HUES6 (cell line): ENCODE data around the gene SH2D4B.

Source experiments
- H3K27ac ChIP-seq: 2 replicates; pipeline ENCODE4 v1.7.0; 2013; ENCODE audit warnings: low read depth, mild to moderate bottlenecking, low read length, inconsistent platforms
- H3K27me3 ChIP-seq: 2 replicates; pipeline ENCODE4 v1.6.1; 2013; ENCODE audit warnings: low read length; ENCODE audit not compliant: control insufficient read depth, insufficient read depth
- H3K36me3 ChIP-seq: 2 replicates; pipeline ENCODE4 v1.6.1; 2013; ENCODE audit warnings: low read length; ENCODE audit not compliant: control insufficient read depth, insufficient read depth
- H3K4me1 ChIP-seq: 2 replicates; pipeline ENCODE4 v1.6.1; 2013; ENCODE audit warnings: low read length; ENCODE audit not compliant: control insufficient read depth, insufficient read depth
- H3K4me3 ChIP-seq: 2 replicates; pipeline ENCODE4 v1.5.1; 2013; ENCODE audit warnings: low read depth, low read length
- H3K9ac ChIP-seq: one replicate; pipeline ENCODE4 v1.6.1; 2013; ENCODE audit warnings: mild to moderate bottlenecking, low read length
- H3K9me3 ChIP-seq: 2 replicates; pipeline ENCODE4 v1.6.1; 2013; ENCODE audit warnings: low read depth, low read length; ENCODE audit not compliant: control insufficient read depth, insufficient read depth

SH2D4B gene

GRCh38 chr10:80506836-80507487, 30.7 kb upstream of the SH2D4B start:
- Histone ChIP-seq H3K9ac (no peak overlapping the region), H3K27me3 (no peaks in the 10 kb centered on the region), H3K4me1 (peaks cover 49% of the 10 kb centered on the region), H3K36me3 (peaks cover 17% of the 10 kb centered on the region), H3K27ac (no peak overlapping the region), H3K4me3 (no peak overlapping the region), H3K9me3 (no peaks in the 10 kb centered on the region)

GRCh38 chr10:80509108-80509402, 28.6 kb upstream of the SH2D4B start:
- Histone ChIP-seq H3K4me1 (peaks cover 29% of the 10 kb centered on the region), H3K27ac (no peak overlapping the region), H3K9ac (no peak overlapping the region), H3K36me3 (peaks cover 36% of the 10 kb centered on the region), H3K9me3 (no peaks in the 10 kb centered on the region), H3K4me3 (no peak overlapping the region), H3K27me3 (no peaks in the 10 kb centered on the region)

GRCh38 chr10:80509403-80510161, 28.1 kb upstream of the SH2D4B start:
- Histone ChIP-seq H3K9me3 (no peaks in the 10 kb centered on the region), H3K27ac (no peak overlapping the region), H3K9ac (no peak overlapping the region), H3K4me1 (peaks cover 24% of the 10 kb centered on the region; the same call in 1 of the 2 replicates), H3K4me3 (no peak overlapping the region), H3K27me3 (no peaks in the 10 kb centered on the region), H3K36me3 (peaks cover 42% of the 10 kb centered on the region)

DNA sequence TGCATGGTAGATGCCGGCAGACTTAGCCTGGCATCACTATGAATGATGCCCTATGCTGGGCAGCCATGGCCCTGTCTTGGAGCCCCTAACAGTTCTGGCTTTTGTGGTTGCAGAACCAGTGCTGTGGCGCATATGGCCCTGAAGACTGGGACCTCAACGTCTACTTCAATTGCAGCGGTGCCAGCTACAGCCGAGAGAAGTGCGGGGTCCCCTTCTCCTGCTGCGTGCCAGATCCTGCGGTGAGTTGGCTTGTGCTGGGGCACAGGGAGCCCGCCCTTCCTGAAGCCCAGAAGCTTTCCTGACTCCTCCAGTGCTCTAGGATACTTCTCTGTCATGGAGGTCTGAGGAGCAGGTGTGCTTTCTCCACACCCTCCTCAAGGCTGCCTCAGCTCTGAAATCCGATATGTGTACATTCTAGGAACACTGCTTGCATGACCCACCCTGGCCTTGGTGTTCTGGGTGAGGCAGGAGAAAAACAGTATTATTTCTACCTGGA, 25.6 kb upstream of the SH2D4B start:
- H3K9me3 ChIP-seq: no peaks in the 10 kb centered on the region
- no peak overlapping the region for H3K9ac ChIP-seq
- H3K4me1 ChIP-seq: peaks cover 10% of the 10 kb centered on the region; the same call in 1 of the 2 replicates
- H3K27me3 ChIP-seq: no peaks in the 10 kb centered on the region
- peaks cover 59% of the 10 kb centered on the region for H3K36me3 ChIP-seq
- no peak overlapping the region for H3K4me3 ChIP-seq
- no peak overlapping the region for H3K27ac ChIP-seq

- Histone ChIP-seq H3K4me3 (no peak overlapping the region), H3K9ac (no peak overlapping the region), H3K27me3 (no peaks in the 10 kb centered on the region), H3K36me3 (peaks cover 69% of the 10 kb centered on the region), H3K4me1 (peaks cover 8% of the 10 kb centered on the region; the same call in 1 of the 2 replicates), H3K27ac (no peak overlapping the region), H3K9me3 (no peaks in the 10 kb centered on the region)
Measured at GRCh38 chr10:80513106-80513505, 24.6 kb upstream of the SH2D4B start.

GRCh38 chr10:80515511-80515910, 22.2 kb upstream of the SH2D4B start:
- Histone ChIP-seq H3K9ac (no peak overlapping the region), H3K27ac (no peak overlapping the region), H3K4me1 (no peaks in the 10 kb centered on the region; the same call in 1 of the 2 replicates), H3K4me3 (no peak overlapping the region), H3K9me3 (no peaks in the 10 kb centered on the region), H3K36me3 (peaks cover 68% of the 10 kb centered on the region), H3K27me3 (no peaks in the 10 kb centered on the region)

DNA sequence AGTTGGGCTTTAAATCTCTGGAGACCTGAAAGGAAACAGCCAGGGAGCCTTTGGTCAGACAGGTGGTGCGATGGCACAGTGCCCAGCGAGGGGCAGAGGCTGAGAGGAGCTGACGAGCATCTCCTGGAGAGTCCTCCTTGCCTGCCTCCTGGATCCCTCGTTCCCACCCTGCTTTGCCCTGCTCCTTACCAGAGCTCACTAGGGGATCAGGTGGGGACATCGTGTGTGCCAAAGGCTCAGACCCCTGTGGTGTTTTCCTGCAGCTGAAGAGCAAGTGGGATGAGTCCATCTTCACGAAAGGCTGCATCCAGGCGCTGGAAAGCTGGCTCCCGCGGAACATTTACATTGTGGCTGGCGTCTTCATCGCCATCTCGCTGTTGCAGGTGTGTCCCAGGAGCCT, 21.8 kb upstream of the SH2D4B start:
- H3K36me3 ChIP-seq: peaks cover 68% of the 10 kb centered on the region
- H3K4me1 ChIP-seq: no peaks in the 10 kb centered on the region; the same call in 1 of the 2 replicates
- H3K9ac ChIP-seq: no peak overlapping the region
- H3K27ac ChIP-seq: no peak overlapping the region
- no peaks in the 10 kb centered on the region for H3K9me3 ChIP-seq
- no peaks in the 10 kb centered on the region for H3K27me3 ChIP-seq
- no peak overlapping the region for H3K4me3 ChIP-seq

DNA sequence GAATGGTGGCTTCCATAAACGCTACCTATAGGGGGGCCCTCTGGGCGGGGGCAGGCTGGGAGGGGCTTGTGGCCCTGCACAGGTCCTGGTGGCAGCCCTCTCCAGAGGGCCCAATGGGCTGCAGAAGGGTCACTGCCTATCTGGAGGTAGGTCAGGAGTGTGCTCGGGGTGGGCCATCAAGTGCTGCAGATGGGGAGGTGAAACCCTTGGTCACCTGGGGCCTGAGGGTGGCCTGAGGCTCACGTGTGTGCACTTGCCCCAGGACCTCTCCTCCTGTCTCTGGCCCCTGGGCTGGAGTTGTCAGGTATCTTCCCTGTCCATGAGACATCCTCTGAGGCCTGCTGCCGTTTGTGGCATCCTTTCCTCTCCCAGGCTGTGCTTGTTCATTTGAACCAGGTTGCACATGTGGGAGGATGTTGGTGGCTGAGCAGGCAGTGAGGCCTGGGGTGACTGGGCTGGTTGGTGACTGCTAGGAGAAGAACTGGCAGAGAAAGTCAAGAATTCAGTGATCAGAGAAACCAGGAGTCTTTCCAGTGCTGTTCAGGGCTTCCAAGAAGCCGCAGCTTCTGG, 21.1 kb upstream of the SH2D4B start:
- H3K27ac ChIP-seq: no peak overlapping the region
- H3K9ac ChIP-seq: no peak overlapping the region
- peaks cover 67% of the 10 kb centered on the region for H3K36me3 ChIP-seq
- no peaks in the 10 kb centered on the region for H3K9me3 ChIP-seq
- H3K4me1 ChIP-seq: no peaks in the 10 kb centered on the region; the same call in 1 of the 2 replicates
- H3K27me3 ChIP-seq: no peaks in the 10 kb centered on the region
- H3K4me3 ChIP-seq: no peak overlapping the region

DNA sequence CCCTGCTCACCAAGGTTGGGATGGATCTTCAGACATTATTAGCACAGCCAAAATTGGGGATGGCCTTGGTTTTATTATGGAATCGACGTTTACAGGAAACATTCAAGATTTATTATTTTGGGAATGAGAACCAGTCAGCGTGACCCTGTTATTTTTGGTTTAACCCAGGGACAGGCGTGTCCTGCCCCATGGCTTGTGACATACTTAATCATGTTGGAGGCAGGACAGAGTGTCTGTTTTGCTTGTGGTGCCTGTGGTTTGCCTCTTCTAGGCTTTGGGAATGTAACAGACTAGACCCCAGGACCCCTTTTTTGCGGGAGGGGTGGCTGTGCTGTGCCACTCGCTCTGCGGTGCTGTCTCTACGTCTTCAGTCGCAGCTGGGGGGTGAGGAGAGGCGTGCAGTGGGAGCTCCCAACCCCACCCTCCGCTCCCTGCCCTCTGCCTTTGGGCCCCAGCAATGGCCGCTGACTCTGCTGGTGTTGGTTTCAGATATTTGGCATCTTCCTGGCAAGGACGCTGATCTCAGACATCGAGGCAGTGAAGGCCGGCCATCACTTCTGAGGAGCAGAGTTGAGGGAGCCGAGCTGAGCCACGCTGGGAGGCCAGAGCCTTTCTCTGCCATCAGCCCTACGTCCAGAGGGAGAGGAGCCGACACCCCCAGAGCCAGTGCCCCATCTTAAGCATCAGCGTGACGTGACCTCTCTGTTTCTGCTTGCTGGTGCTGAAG, 20.1 kb upstream of the SH2D4B start:
- Histone ChIP-seq H3K27me3 (no peaks in the 10 kb centered on the region), H3K36me3 (peaks cover 57% of the 10 kb centered on the region), H3K4me1 (no peaks in the 10 kb centered on the region; the same call in 1 of the 2 replicates), H3K9me3 (no peaks in the 10 kb centered on the region), H3K4me3 (no peak overlapping the region), H3K27ac (no peak overlapping the region), H3K9ac (no peak overlapping the region)

- Histone ChIP-seq H3K9ac (no peak overlapping the region), H3K9me3 (no peaks in the 10 kb centered on the region), H3K4me3 (no peak overlapping the region), H3K27ac (no peak overlapping the region), H3K4me1 (no peaks in the 10 kb centered on the region; the same call in 1 of the 2 replicates), H3K36me3 (peaks cover 51% of the 10 kb centered on the region), H3K27me3 (no peaks in the 10 kb centered on the region)
Measured at GRCh38 chr10:80518143-80518806, 19.4 kb upstream of the SH2D4B start.
